H1 (cell line): ENCODE results near the gene TRIM10. TPM values are rescaled to one million over a fixed set of nuclear protein-coding genes. Genes with fewer than 3 reads are reported as not detected.

ENCODE experiments used
- CTCF ChIA-PET: fragments of 300-600 bp; sonication (Branson Sonifier 250); formaldehyde crosslinking; loops from one replicate; lab custom pipeline; 2021; ENCODE audit not compliant: partially characterized antibody; lab: Charles Lee
- POLR2A ChIA-PET: fragments of 300-600 bp; sonication (Branson Sonifier 250); formaldehyde crosslinking; loops from one replicate; lab custom pipeline; 2021; ENCODE audit warnings: inconsistent platforms; ENCODE audit not compliant: partially characterized antibody; lab: Charles Lee
- DNase-seq, 2 experiments: peaks; one replicate each; pipeline versions ENCODE4 v3.0.0 to v3.0.0-alpha.2; 2010 to 2022; ENCODE audit warnings: low spot score in 2 of 2, low read depth in 1 of 2, mixed read lengths in 1 of 2
- FAIRE-seq: peaks from 2 replicates; lab custom pipeline; 2011; peaks lifted over from hg19 to GRCh38; lab: Jason Lieb, UNC
- H2AFZ ChIP-seq: 2 replicates; pipeline ENCODE4 v1.8.1; 2012; ENCODE audit warnings: low read length, inconsistent platforms
- H2AK5ac ChIP-seq: 2 replicates; pipeline ENCODE4 v1.6.1; 2013; ENCODE audit warnings: low read depth, low read length
- H2BK120ac ChIP-seq: replicated peaks from 2 replicates; pipeline ENCODE3; 2013; ENCODE audit warnings: low read depth, low read length, inconsistent platforms
- H2BK12ac ChIP-seq: 2 replicates; pipeline ENCODE4 v1.6.1; 2013; ENCODE audit warnings: low read depth, low read length
- H2BK15ac ChIP-seq: 2 replicates; pipeline ENCODE4 v1.6.1; 2013; ENCODE audit warnings: low read length
- H2BK20ac ChIP-seq: 2 replicates; pipeline ENCODE4 v1.6.1; 2013; ENCODE audit warnings: low read length
- H2BK5ac ChIP-seq: 2 replicates; pipeline ENCODE4 v1.6.1; 2013; ENCODE audit warnings: low read depth, low read length
- H3K14ac ChIP-seq: 2 replicates; pipeline ENCODE4 v1.6.1; 2013; ENCODE audit warnings: inconsistent platforms; ENCODE audit not compliant: insufficient read length
- H3K18ac ChIP-seq: 2 replicates; pipeline ENCODE4 v1.6.1; 2013; ENCODE audit warnings: low read length; ENCODE audit errors: extremely low read depth
- H3K23ac ChIP-seq: 2 replicates; pipeline ENCODE4 v1.6.1; 2013; ENCODE audit warnings: inconsistent platforms; ENCODE audit not compliant: insufficient read length
- H3K23me2 ChIP-seq: 2 replicates; pipeline ENCODE4 v1.6.1; 2013; ENCODE audit warnings: low read depth, low read length
- H3K27ac ChIP-seq: 2 replicates; pipeline ENCODE4 v1.6.1; 2011; ENCODE audit warnings: low read depth, low read length, inconsistent platforms
- H3K27me3 ChIP-seq, 4 experiments: replicated peaks in 1 of 4; 1 replicate in 1 of 4; 2 replicates in 3 of 4; pipeline versions ENCODE4 v1.6.1 to v1.8.1; 2011 to 2013; ENCODE audit warnings: low read length in 3 of 4, mild to moderate bottlenecking in 3 of 4, inconsistent platforms in 2 of 4, mixed read lengths in 2 of 4, moderate library complexity in 1 of 4; ENCODE audit not compliant: control insufficient read depth in 3 of 4, insufficient read depth in 3 of 4; ENCODE audit errors: extremely low read depth in 1 of 4
- H3K36me3 ChIP-seq, 4 experiments: 2 replicates each; pipeline versions ENCODE4 v1.6.1 to v1.8.1; 2011 to 2013; ENCODE audit warnings: mild to moderate bottlenecking in 4 of 4, low read length in 3 of 4, moderate library complexity in 2 of 4, control low read depth in 1 of 4, inconsistent platforms in 1 of 4; ENCODE audit not compliant: insufficient read depth in 4 of 4, control insufficient read depth in 2 of 4
- H3K4ac ChIP-seq: replicated peaks from 2 replicates; pipeline ENCODE3; 2013; ENCODE audit warnings: low read length, low read depth, mixed read lengths, inconsistent platforms; ENCODE audit not compliant: insufficient read length
- H3K4me1 ChIP-seq, 4 experiments: replicated peaks in 1 of 4; 1 replicate in 1 of 4; 2 replicates in 3 of 4; pipeline versions ENCODE4 v1.6.1 to v1.8.1; 2011 to 2013; ENCODE audit warnings: low read length in 3 of 4, inconsistent platforms in 2 of 4, mixed read lengths in 1 of 4; ENCODE audit not compliant: insufficient read depth in 4 of 4, control insufficient read depth in 3 of 4
- H3K4me2 ChIP-seq, 2 experiments: 2 replicates each; pipeline versions ENCODE4 v1.6.1 to v1.8.1; 2011 to 2013; ENCODE audit warnings: low read depth in 2 of 2, low read length in 2 of 2, control low read depth in 1 of 2, inconsistent platforms in 1 of 2, mild to moderate bottlenecking in 1 of 2; ENCODE audit not compliant: insufficient read depth in 1 of 2
- H3K4me3 ChIP-seq, 4 experiments: fragments of 200-600, 300-600 bp in 1 of 4; sonication (generic), shearing (Covaris generic), sonication (Bioruptor Twin) in 1 of 4; 2 replicates each; pipeline versions ENCODE4 v1.5.1 to v1.8.1; 2011 to 2016; ENCODE audit warnings: low read length in 4 of 4, low read depth in 3 of 4, control low read depth in 2 of 4, inconsistent platforms in 2 of 4, mild to moderate bottlenecking in 2 of 4, mixed read lengths in 1 of 4, moderate library complexity in 1 of 4; ENCODE audit not compliant: insufficient read depth in 2 of 4; ENCODE audit errors: extremely low read depth in 1 of 4
- H3K56ac ChIP-seq: replicated peaks from 2 replicates; pipeline ENCODE3; 2013; ENCODE audit warnings: low read depth, mild to moderate bottlenecking, mixed read lengths, low read length, inconsistent platforms; ENCODE audit not compliant: insufficient read length
- H3K79me1 ChIP-seq: 2 replicates; pipeline ENCODE4 v1.6.1; 2013; ENCODE audit warnings: low read depth, low read length, control low read depth
- H3K79me2 ChIP-seq, 2 experiments: 2 replicates each; pipeline versions ENCODE4 v1.6.1 to v1.8.1; 2012 to 2013; ENCODE audit warnings: low read length in 2 of 2, mild to moderate bottlenecking in 2 of 2, inconsistent platforms in 1 of 2; ENCODE audit not compliant: insufficient read depth in 2 of 2, control insufficient read depth in 1 of 2
- H3K9ac ChIP-seq, 4 experiments: replicated peaks in 1 of 4; 1 replicate in 1 of 4; 2 replicates in 3 of 4; pipeline versions ENCODE4 v1.6.1 to v1.8.1; 2011 to 2013; ENCODE audit warnings: low read depth in 3 of 4, low read length in 3 of 4, control low read depth in 2 of 4, mild to moderate bottlenecking in 2 of 4, moderate library complexity in 2 of 4, inconsistent platforms in 1 of 4; ENCODE audit errors: extremely low read depth in 1 of 4
- H3K9me3 ChIP-seq, 2 experiments: 2 replicates each; pipeline versions ENCODE4 v1.6.1 to v1.8.1; 2012 to 2013; ENCODE audit warnings: mild to moderate bottlenecking in 2 of 2, moderate library complexity in 2 of 2, control low read depth in 1 of 2, inconsistent platforms in 1 of 2, low read depth in 1 of 2, low read length in 1 of 2, mixed read lengths in 1 of 2; ENCODE audit not compliant: insufficient read depth in 2 of 2
- H4K20me1 ChIP-seq, 2 experiments: replicated peaks in 1 of 2; 2 replicates each; pipeline versions ENCODE3 to v1.8.1; 2011 to 2013; ENCODE audit warnings: inconsistent platforms in 2 of 2, low read length in 2 of 2, mild to moderate bottlenecking in 1 of 2; ENCODE audit not compliant: insufficient read depth in 2 of 2, control insufficient read depth in 1 of 2
- H4K5ac ChIP-seq: 2 replicates; pipeline ENCODE4 v1.6.1; 2013; ENCODE audit warnings: low read length, low read depth, mixed read lengths, inconsistent platforms; ENCODE audit not compliant: insufficient read length
- H4K8ac ChIP-seq: 2 replicates; pipeline ENCODE4 v1.8.0; 2013; ENCODE audit warnings: mild to moderate bottlenecking, moderate library complexity, low read length, inconsistent platforms; ENCODE audit not compliant: insufficient read depth; ENCODE audit errors: extremely low read depth
- H4K91ac ChIP-seq: replicated peaks from 2 replicates; pipeline ENCODE3; 2013; ENCODE audit warnings: low read length, mixed read lengths, inconsistent platforms; ENCODE audit not compliant: insufficient read length
- CBX8 ChIP-seq: fragments of 300-800, 300-1000 bp; sonication (generic); IDR thresholded peaks from 2 replicates; pipeline ENCODE4 v1.7.1; 2016; ENCODE audit warnings: low read depth, low read length, borderline replicate concordance
- CHD2 ChIP-seq: IDR thresholded peaks from 2 replicates; pipeline ENCODE4 v1.6.1; 2012; ENCODE audit warnings: low read length, improper control_type of control experiment
- CTBP2 ChIP-seq: IDR thresholded peaks from 2 replicates; pipeline ENCODE4 v1.7.0; 2011; ENCODE audit warnings: borderline replicate concordance, mild to moderate bottlenecking, moderate library complexity, mixed read lengths, low read length; ENCODE audit not compliant: insufficient read depth, insufficient read length
- EGR1 ChIP-seq: IDR thresholded peaks from 2 replicates; pipeline ENCODE4 v1.6.1; 2011; ENCODE audit warnings: low read depth, low read length, borderline replicate concordance
- FOSL1 ChIP-seq: IDR thresholded peaks from 2 replicates; pipeline ENCODE4 v1.6.1; 2011; ENCODE audit warnings: mild to moderate bottlenecking, low read depth, low read length, moderate library complexity; ENCODE audit not compliant: insufficient read depth
- GTF2F1 ChIP-seq: IDR thresholded peaks from 2 replicates; pipeline ENCODE4 v1.6.1; 2012; ENCODE audit warnings: low read depth, low read length, improper control_type of control experiment, borderline replicate concordance
- KDM5A ChIP-seq: fragments of 200-600 bp; IDR thresholded peaks from 2 replicates; pipeline ENCODE4 v1.7.1; 2012; ENCODE audit warnings: mild to moderate bottlenecking, low read length, inconsistent platforms, mixed read lengths
- POU5F1 ChIP-seq: IDR thresholded peaks from 2 replicates; pipeline ENCODE4 v1.6.1; 2011; ENCODE audit warnings: low read depth, mild to moderate bottlenecking, low read length, moderate library complexity
- SIN3A ChIP-seq, 2 experiments: IDR thresholded peaks in 1 of 2; conservative IDR thresholded peaks in 1 of 2; 2 replicates each; pipeline ENCODE4 v1.6.1; 2011 to 2012; ENCODE audit warnings: low read length in 2 of 2, improper control_type of control experiment in 1 of 2, low read depth in 1 of 2, mild to moderate bottlenecking in 1 of 2
- TBP ChIP-seq: IDR thresholded peaks from 2 replicates; pipeline ENCODE4 v1.6.1; 2011; ENCODE audit warnings: low read depth, low read length, improper control_type of control experiment
- YY1 ChIP-seq: IDR thresholded peaks from 2 replicates; pipeline ENCODE4 v1.6.1; 2011; ENCODE audit warnings: low read depth, mild to moderate bottlenecking, low read length
- WGBS, 2 experiments: shearing (Covaris generic) in 1 of 2; methylation state at CpG; one replicate each; pipeline versions ENCODE4 v1.1.6 to v1.1.7; 2013 to 2015; ENCODE audit warnings: low lambda C conversion rate in 2 of 2, mixed read lengths in 2 of 2, inconsistent platforms in 1 of 2, low coverage in 1 of 2, missing lambda C conversion rate in 1 of 2; ENCODE audit not compliant: insufficient replicate concordance in 2 of 2, insufficient coverage in 1 of 2, insufficient read length in 1 of 2; ENCODE audit errors: extremely low coverage in 1 of 2, missing lambda C conversion rate in 1 of 2; 5-methylcytosine and 5-hydroxymethylcytosine counted together
- polyA plus RNA-seq, 7 experiments: library from polyadenylated mRNA; depleted of rRNA in 3 of 7; stranded (reverse) in 5 of 7; unstranded in 2 of 7; fragments of >200 nt in 5 of 7; fragments of 200-250 nt in 2 of 7; gene quantifications; 1 replicate in 5 of 7; 2 replicates in 1 of 7; 4 replicates in 1 of 7; pipeline versions ENCODE4 v1.2.1 to v1.2.3, GENCODE V29; 2011 to 2013; ENCODE audit warnings: missing spikeins in 2 of 7, mixed read lengths in 2 of 7
- total RNA-seq: library from RNA; stranded (reverse); fragmentation: NEBNext Ultra II Directional; extraction: Animal tissue kit (Norgen Biotek cat#: 25700); gene quantifications from 2 replicates; pipeline ENCODE4 v1.2.1, GENCODE V29; 2021
- TF ChIP-seq, protein P1 (sequence below): IDR thresholded peaks from 2 replicates; pipeline ENCODE4 v1.6.1; 2012; ENCODE audit warnings: low read length, inconsistent platforms

TRIM10 gene
- total and polyA plus RNA-seq, 2 of the 8 experiments (the other 6 are each of a cell fraction or from before 2014, with no cell fraction given) = 0.06 TPM; not detected in 1

DNA sequence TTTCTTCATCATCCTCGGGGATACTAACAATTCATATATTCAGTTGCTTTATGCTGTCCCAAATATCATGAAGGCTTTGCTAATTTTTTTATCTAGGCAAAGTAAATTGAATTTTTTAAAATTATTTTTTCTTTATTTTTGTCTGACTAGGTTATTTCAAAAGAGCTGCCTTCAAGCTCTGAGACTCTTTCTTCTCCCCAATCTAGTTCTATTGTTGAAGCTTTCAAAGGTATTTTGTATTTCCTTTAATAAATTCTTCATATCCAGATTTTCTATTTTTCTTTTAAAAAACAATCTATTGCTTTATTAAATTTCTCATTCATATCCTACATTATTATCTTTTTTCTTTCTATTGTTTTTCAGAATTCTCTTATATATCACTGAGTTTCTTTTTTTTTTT, 19.1 kb upstream of the TRIM10 start:
- H3K4me2 ChIP-seq = no peak overlapping the region
- H4K8ac ChIP-seq = no peak overlapping the region
- H3K14ac ChIP-seq = no peak overlapping the region
- H3K18ac ChIP-seq = no peak overlapping the region
- no peaks in the 10 kb centered on the region; a peak in 1 of 7 replicates for H3K27me3 ChIP-seq
- no peak overlapping the region for H3K4me3 ChIP-seq
- ChIA-PET POLR2A (no interaction called here), CTCF (no interaction called here)
- H2BK20ac ChIP-seq = no peak overlapping the region
- no peak overlapping the region for H4K5ac ChIP-seq
- WGBS, 2 experiments = 85% methylated on average over 1 of the region's 1 CpG; no CpG with 5 or more reads in 1 of the 2 experiments
- H2AFZ ChIP-seq = no peak overlapping the region
- DNase-seq (no peak), FAIRE-seq (no peak)
- no peaks in the 10 kb centered on the region for H3K79me1 ChIP-seq
- H2BK120ac ChIP-seq = no peak overlapping the region
- no peak overlapping the region for H4K91ac ChIP-seq
- H3K4me1 ChIP-seq = no peaks in the 10 kb centered on the region
- 0 out of 4 replicates have a peak, but pooled peaks cover 0 to 3% of the 10 kb centered on the region in 2 experiments for H3K9me3 ChIP-seq
- H3K79me2 ChIP-seq = no peaks in the 10 kb centered on the region
- no peak overlapping the region for H2BK15ac ChIP-seq
- H3K36me3 ChIP-seq = peaks cover 0 to 3% (median 0%) of the 10 kb centered on the region in 4 experiments; a peak in 1 of 8 replicates
- no peak overlapping the region for H3K4ac ChIP-seq
- no peak overlapping the region for H3K23ac ChIP-seq
- no peak overlapping the region for H3K56ac ChIP-seq
- H2BK12ac ChIP-seq = no peak overlapping the region
- H2BK5ac ChIP-seq = no peak overlapping the region
- H3K23me2 ChIP-seq = no peaks in the 10 kb centered on the region
- no peak overlapping the region for H3K27ac ChIP-seq
- H3K9ac ChIP-seq = no peak overlapping the region
- no peaks in the 10 kb centered on the region for H4K20me1 ChIP-seq
- no peak overlapping the region for H2AK5ac ChIP-seq
- no peak for TF ChIP-seq YY1
- TF ChIP-seq CBX8 = no peak
- no peak for TF ChIP-seq FOSL1
- TF ChIP-seq POU5F1 = no peak
- TF ChIP-seq TBP = no peak
- TF ChIP-seq GTF2F1 = no peak
- no peak for TF ChIP-seq CTBP2
- TF ChIP-seq, protein P1, sequence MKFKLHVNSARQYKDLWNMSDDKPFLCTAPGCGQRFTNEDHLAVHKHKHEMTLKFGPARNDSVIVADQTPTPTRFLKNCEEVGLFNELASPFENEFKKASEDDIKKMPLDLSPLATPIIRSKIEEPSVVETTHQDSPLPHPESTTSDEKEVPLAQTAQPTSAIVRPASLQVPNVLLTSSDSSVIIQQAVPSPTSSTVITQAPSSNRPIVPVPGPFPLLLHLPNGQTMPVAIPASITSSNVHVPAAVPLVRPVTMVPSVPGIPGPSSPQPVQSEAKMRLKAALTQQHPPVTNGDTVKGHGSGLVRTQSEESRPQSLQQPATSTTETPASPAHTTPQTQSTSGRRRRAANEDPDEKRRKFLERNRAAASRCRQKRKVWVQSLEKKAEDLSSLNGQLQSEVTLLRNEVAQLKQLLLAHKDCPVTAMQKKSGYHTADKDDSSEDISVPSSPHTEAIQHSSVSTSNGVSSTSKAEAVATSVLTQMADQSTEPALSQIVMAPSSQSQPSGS = no peak
- no peak for TF ChIP-seq CHD2
- no peak for TF ChIP-seq SIN3A (conservative IDR thresholded peaks at IDR 0.05 in 1 of 2, IDR thresholded peaks at IDR 0.05 in 1 of 2; ENCODE audit: low read depth in 1 of 2, low read length in 2 of 2)
- TF ChIP-seq EGR1 = no peak
- TF ChIP-seq KDM5A = no peak
